A549 (cell line): ENCODE measurements around the gene DDX10.

ENCODE experiments used
- HOXB5 ChIP-seq: fragments of 250-450 bp; sonication (Bioruptor Pico); IDR thresholded peaks from 2 replicates; pipeline ENCODE4 v1.5.0; 2020; ENCODE audit warnings: mild to moderate bottlenecking, moderate library complexity
- TF ChIP-seq, protein P1 (sequence below): fragments of 200-600 bp; sonication (generic); IDR thresholded peaks from 2 replicates; pipeline ENCODE4 v1.6.1; 2016; ENCODE audit warnings: antibody characterized with exemption, mild to moderate bottlenecking, moderate library complexity

DNA sequence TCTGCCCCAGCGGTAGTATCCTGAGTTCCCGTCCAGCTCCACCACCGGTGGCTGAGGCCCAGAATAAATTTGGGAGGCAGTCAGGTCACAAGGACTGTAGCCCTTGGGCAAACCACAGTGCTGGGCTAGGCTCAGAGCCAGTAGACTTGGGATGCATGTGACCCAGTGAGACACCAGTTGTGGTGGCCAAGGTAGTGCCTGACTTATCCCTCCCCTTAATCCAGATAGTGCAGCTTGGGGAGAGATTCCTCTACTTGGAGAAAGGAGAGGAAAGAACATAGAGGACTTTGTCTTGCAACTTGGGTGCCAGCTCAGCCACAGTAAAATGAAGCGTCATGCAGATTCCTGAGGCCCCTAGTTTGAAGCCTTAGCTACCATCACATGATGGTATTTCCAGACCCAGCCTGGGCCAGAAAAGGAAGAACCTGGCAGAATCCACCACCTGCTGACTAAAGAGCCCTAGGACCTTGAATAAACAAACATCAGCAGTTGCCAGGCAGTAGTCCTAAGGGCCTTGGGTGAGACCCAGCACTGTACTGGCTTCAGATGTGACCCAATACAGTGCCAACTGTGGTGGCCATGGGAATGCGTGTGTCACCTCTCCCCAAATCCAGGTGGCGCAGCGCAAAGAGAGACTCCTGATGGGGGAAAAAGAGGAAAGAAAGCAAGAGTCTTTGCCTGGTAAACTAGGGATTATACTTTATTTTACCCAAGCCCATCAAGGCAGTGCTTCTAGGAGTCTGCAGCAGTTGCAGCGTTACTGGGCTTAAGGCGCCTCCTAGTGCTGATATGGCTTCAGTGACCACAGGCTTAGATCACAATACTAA, 17.0 kb upstream of the DDX10 start:
- no peak for TF ChIP-seq HOXB5
- TF ChIP-seq, protein P1, sequence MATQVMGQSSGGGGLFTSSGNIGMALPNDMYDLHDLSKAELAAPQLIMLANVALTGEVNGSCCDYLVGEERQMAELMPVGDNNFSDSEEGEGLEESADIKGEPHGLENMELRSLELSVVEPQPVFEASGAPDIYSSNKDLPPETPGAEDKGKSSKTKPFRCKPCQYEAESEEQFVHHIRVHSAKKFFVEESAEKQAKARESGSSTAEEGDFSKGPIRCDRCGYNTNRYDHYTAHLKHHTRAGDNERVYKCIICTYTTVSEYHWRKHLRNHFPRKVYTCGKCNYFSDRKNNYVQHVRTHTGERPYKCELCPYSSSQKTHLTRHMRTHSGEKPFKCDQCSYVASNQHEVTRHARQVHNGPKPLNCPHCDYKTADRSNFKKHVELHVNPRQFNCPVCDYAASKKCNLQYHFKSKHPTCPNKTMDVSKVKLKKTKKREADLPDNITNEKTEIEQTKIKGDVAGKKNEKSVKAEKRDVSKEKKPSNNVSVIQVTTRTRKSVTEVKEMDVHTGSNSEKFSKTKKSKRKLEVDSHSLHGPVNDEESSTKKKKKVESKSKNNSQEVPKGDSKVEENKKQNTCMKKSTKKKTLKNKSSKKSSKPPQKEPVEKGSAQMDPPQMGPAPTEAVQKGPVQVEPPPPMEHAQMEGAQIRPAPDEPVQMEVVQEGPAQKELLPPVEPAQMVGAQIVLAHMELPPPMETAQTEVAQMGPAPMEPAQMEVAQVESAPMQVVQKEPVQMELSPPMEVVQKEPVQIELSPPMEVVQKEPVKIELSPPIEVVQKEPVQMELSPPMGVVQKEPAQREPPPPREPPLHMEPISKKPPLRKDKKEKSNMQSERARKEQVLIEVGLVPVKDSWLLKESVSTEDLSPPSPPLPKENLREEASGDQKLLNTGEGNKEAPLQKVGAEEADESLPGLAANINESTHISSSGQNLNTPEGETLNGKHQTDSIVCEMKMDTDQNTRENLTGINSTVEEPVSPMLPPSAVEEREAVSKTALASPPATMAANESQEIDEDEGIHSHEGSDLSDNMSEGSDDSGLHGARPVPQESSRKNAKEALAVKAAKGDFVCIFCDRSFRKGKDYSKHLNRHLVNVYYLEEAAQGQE, result no peak
